IMR-90 (cell line): ENCODE results near the gene TTF1. TPM values are rescaled to one million over a fixed set of nuclear protein-coding genes. Genes with fewer than 3 reads are reported as not detected.

ENCODE experiments used
- ATAC-seq: fragments of 200-7000 bp; cut with Tn5 transposase; 2 replicates; pipeline ENCODE4 v1.9.1; 2020; ENCODE audit warnings: low read depth, mild to moderate bottlenecking, moderate library complexity
- BruUV-seq: library from RNA; stranded (reverse); fragments of 400-500 nt; replicated peaks from 2 replicates; lab custom pipeline; 2021; lab: Mats Ljungman, UMichigan
- CTCF ChIA-PET: fragments of 300-600 bp; formaldehyde crosslinking; extraction: SDS; loops from one replicate; lab custom pipeline; 2021; ENCODE audit warnings: antibody characterized with exemption; lab: Yijun Ruan, JAX
- POLR2A ChIA-PET: fragments of 300-600 bp; sonication (Branson Sonifier 250); formaldehyde crosslinking; loops from one replicate; lab custom pipeline; 2022; ENCODE audit warnings: antibody characterized with exemption; ENCODE audit not compliant: unreplicated experiment; lab: Charles Lee
- DNase-seq: peaks from one replicate; pipeline ENCODE4 v3.0.0; 2013
- H2AFZ ChIP-seq: replicated peaks from 2 replicates; pipeline ENCODE3; 2013; ENCODE audit warnings: low read length, mild to moderate bottlenecking; ENCODE audit not compliant: poor library complexity
- H2AK5ac ChIP-seq: 2 replicates; pipeline ENCODE4 v1.6.1; 2013; ENCODE audit warnings: low read depth, low read length, inconsistent platforms
- H2AK9ac ChIP-seq: replicated peaks from 2 replicates; pipeline ENCODE3; 2013; ENCODE audit warnings: mild to moderate bottlenecking, low read depth, low read length, moderate library complexity; ENCODE audit not compliant: poor library complexity
- H2BK120ac ChIP-seq: 2 replicates; pipeline ENCODE4 v1.6.1; 2013; ENCODE audit warnings: low read depth, low read length, inconsistent platforms
- H2BK15ac ChIP-seq: 3 replicates; pipeline ENCODE4 v1.6.1; 2013; ENCODE audit warnings: low read depth, low read length, inconsistent platforms
- H2BK20ac ChIP-seq: 2 replicates; pipeline ENCODE4 v1.6.1; 2013; ENCODE audit warnings: low read depth, mild to moderate bottlenecking, inconsistent platforms, low read length, moderate library complexity
- H2BK5ac ChIP-seq: 2 replicates; pipeline ENCODE4 v1.6.1; 2013; ENCODE audit warnings: mild to moderate bottlenecking, low read depth, low read length, inconsistent platforms; ENCODE audit not compliant: poor library complexity, severe bottlenecking
- H3K14ac ChIP-seq: replicated peaks from 2 replicates; pipeline ENCODE4 v1.6.1; 2013; ENCODE audit warnings: low read depth, low read length, inconsistent platforms
- H3K18ac ChIP-seq: 2 replicates; pipeline ENCODE4 v1.6.1; 2013; ENCODE audit warnings: low read depth, low read length, control low read depth
- H3K23ac ChIP-seq: 2 replicates; pipeline ENCODE4 v1.6.1; 2013; ENCODE audit warnings: low read depth, low read length, inconsistent platforms
- H3K27ac ChIP-seq: 2 replicates; pipeline ENCODE4 v1.5.1; 2013; ENCODE audit warnings: mild to moderate bottlenecking, control low read depth, low read length; ENCODE audit not compliant: insufficient read depth
- H3K27me3 ChIP-seq: 2 replicates; pipeline ENCODE4 v1.6.1; 2013; ENCODE audit warnings: low read length; ENCODE audit not compliant: control insufficient read depth, insufficient read depth
- H3K36me3 ChIP-seq: 2 replicates; pipeline ENCODE4 v1.6.1; 2013; ENCODE audit warnings: low read length, mixed read lengths; ENCODE audit not compliant: control insufficient read depth, insufficient read depth
- H3K4ac ChIP-seq: 2 replicates; pipeline ENCODE4 v1.6.1; 2013; ENCODE audit warnings: low read depth, low read length, inconsistent platforms
- H3K4me1 ChIP-seq: 2 replicates; pipeline ENCODE4 v1.6.1; 2013; ENCODE audit warnings: low read length, mixed read lengths; ENCODE audit not compliant: control insufficient read depth, insufficient read depth
- H3K4me2 ChIP-seq: 2 replicates; pipeline ENCODE4 v1.6.1; 2013; ENCODE audit warnings: low read depth, mild to moderate bottlenecking, control low read depth, low read length, moderate library complexity
- H3K4me3 ChIP-seq: 2 replicates; pipeline ENCODE4 v1.5.1; 2013; ENCODE audit warnings: low read depth, mild to moderate bottlenecking, control low read depth, low read length, moderate library complexity; ENCODE audit not compliant: insufficient read depth
- H3K56ac ChIP-seq: 2 replicates; pipeline ENCODE4 v1.6.1; 2013; ENCODE audit warnings: low read length, inconsistent platforms; ENCODE audit not compliant: insufficient read depth; ENCODE audit errors: extremely low read depth
- H3K79me1 ChIP-seq, 2 experiments: 2 replicates each; pipeline ENCODE4 v1.6.1; 2013; ENCODE audit warnings: low read length in 2 of 2, inconsistent platforms in 1 of 2, low read depth in 1 of 2
- H3K9ac ChIP-seq: 2 replicates; pipeline ENCODE4 v1.6.1; 2013; ENCODE audit warnings: low read depth, low read length, control low read depth
- H3K9me1 ChIP-seq: 2 replicates; pipeline ENCODE4 v1.6.1; 2013; ENCODE audit warnings: low read length, inconsistent platforms; ENCODE audit not compliant: insufficient read depth
- H3K9me3 ChIP-seq: 2 replicates; pipeline ENCODE4 v1.6.1; 2013; ENCODE audit warnings: low read length; ENCODE audit not compliant: control insufficient read depth, insufficient read depth
- H4K20me1 ChIP-seq: 2 replicates; pipeline ENCODE4 v1.6.1; 2013; ENCODE audit warnings: low read length, inconsistent platforms; ENCODE audit not compliant: insufficient read depth
- H4K5ac ChIP-seq: 2 replicates; pipeline ENCODE4 v1.6.1; 2013; ENCODE audit warnings: mild to moderate bottlenecking, low read depth, low read length, control low read depth
- H4K8ac ChIP-seq, 2 experiments: 2 replicates each; pipeline ENCODE4 v1.6.1; 2013; ENCODE audit warnings: low read depth in 2 of 2, low read length in 2 of 2, control low read depth in 1 of 2, inconsistent platforms in 1 of 2
- H4K91ac ChIP-seq: 2 replicates; pipeline ENCODE4 v1.6.1; 2013; ENCODE audit warnings: low read depth, low read length, inconsistent platforms; ENCODE audit not compliant: insufficient read depth
- BHLHE40 ChIP-seq: fragments of 150-350 bp; IDR thresholded peaks from 2 replicates; pipeline ENCODE4 v1.6.1; 2016; ENCODE audit warnings: mild to moderate bottlenecking, low read depth, low read length
- CEBPB ChIP-seq: IDR thresholded peaks from 2 replicates; pipeline ENCODE4 v1.6.1; 2012; ENCODE audit warnings: low read depth, low read length, improper control_type of control experiment
- CHD1 ChIP-seq: IDR thresholded peaks from 2 replicates; pipeline ENCODE4 v1.6.1; 2012; ENCODE audit warnings: low read depth, low read length, improper control_type of control experiment
- CTCF ChIP-seq: conservative IDR thresholded peaks from 2 replicates; pipeline ENCODE4 v1.5.1; 2012; ENCODE audit warnings: mild to moderate bottlenecking, low read depth, low read length, improper control_type of control experiment
- ELK1 ChIP-seq: fragments of 150-350 bp; IDR thresholded peaks from 2 replicates; pipeline ENCODE4 v1.6.1; 2016; ENCODE audit warnings: low read depth, mild to moderate bottlenecking, low read length, moderate library complexity, borderline replicate concordance
- FOS ChIP-seq: fragments of 150-350 bp; IDR thresholded peaks from 2 replicates; pipeline ENCODE4 v1.6.1; 2016; ENCODE audit warnings: low read depth, low read length
- MAFK ChIP-seq: IDR thresholded peaks from 2 replicates; pipeline ENCODE4 v1.6.1; 2012; ENCODE audit warnings: low read depth, low read length, improper control_type of control experiment
- MAZ ChIP-seq: IDR thresholded peaks from 2 replicates; pipeline ENCODE4 v1.6.1; 2012; ENCODE audit warnings: low read depth, mild to moderate bottlenecking, low read length, improper control_type of control experiment, moderate library complexity, borderline replicate concordance
- MXI1 ChIP-seq: IDR thresholded peaks from 2 replicates; pipeline ENCODE4 v1.6.1; 2012; ENCODE audit warnings: low read depth, mild to moderate bottlenecking, low read length, moderate library complexity, borderline replicate concordance
- NFE2L2 ChIP-seq: fragments of 150-350 bp; IDR thresholded peaks from 2 replicates; pipeline ENCODE4 v1.6.1; 2016; ENCODE audit warnings: low read depth, mild to moderate bottlenecking, low read length
- POLR2A ChIP-seq: IDR thresholded peaks from 2 replicates; pipeline ENCODE4 v1.6.1; 2012; ENCODE audit warnings: mild to moderate bottlenecking, low read depth, low read length
- RAD21 ChIP-seq: IDR thresholded peaks from 2 replicates; pipeline ENCODE4 v1.6.1; 2012; ENCODE audit warnings: low read length, improper control_type of control experiment
- RCOR1 ChIP-seq: IDR thresholded peaks from 2 replicates; pipeline ENCODE4 v1.6.1; 2012; ENCODE audit warnings: mild to moderate bottlenecking, low read length, improper control_type of control experiment; ENCODE audit not compliant: insufficient replicate concordance
- RFX5 ChIP-seq: IDR thresholded peaks from 2 replicates; pipeline ENCODE4 v1.8.0; 2012; ENCODE audit warnings: low read depth, mild to moderate bottlenecking, low read length, moderate library complexity
- SMC3 ChIP-seq: fragments of 150-350 bp; IDR thresholded peaks from 2 replicates; pipeline ENCODE4 v1.6.1; 2016; ENCODE audit warnings: low read depth, mild to moderate bottlenecking, antibody characterized with exemption, low read length, moderate library complexity
- WGBS, 2 experiments: methylation state at CpG; one replicate each; pipeline versions ENCODE4 v1.1.5 to v1.1.7; 2013; ENCODE audit warnings: missing lambda C conversion rate in 2 of 2; ENCODE audit not compliant: insufficient read length in 1 of 2; ENCODE audit errors: extremely low coverage in 2 of 2; 5-methylcytosine and 5-hydroxymethylcytosine counted together
- dilution Hi-C: fragments of 300-500 bp; cut with HindIII; formaldehyde crosslinking; loops from one replicate; pipeline ENCODE4 v1.14.3; 2018; ENCODE audit warnings: low sequenced_read_pairs; ENCODE audit not compliant: unreplicated experiment
- in situ Hi-C: fragments of 300-500 bp; cut with MboI; formaldehyde crosslinking; loops from 3 replicates; pipeline ENCODE4 v1.14.3; 2019; ENCODE audit warnings: low sequenced_read_pairs, inconsistent platforms, mixed read lengths
- intact Hi-C: fragments of 100-400 bp; cut with micrococcal nuclease; formaldehyde crosslinking; loops from 2 replicates; pipeline ENCODE4 v1.10.0; 2022
- polyA plus RNA-seq, 3 experiments: library from polyadenylated mRNA; depleted of rRNA; stranded (reverse); fragments of >200 nt; gene quantifications; 2 replicates each; pipeline ENCODE4 v1.2.3, GENCODE V29; 2012; ENCODE audit warnings: low replicate concordance in 1 of 3
- total RNA-seq: library from RNA; depleted of rRNA; stranded (reverse); fragments of >200 nt; gene quantifications from 2 replicates; pipeline ENCODE4 v1.2.3, GENCODE V29; 2012

Gene TTF1
- total and polyA plus RNA-seq, 2 of the 4 experiments (the other 2 are of a cell fraction), result 6.5 to 12.0 TPM

DNA sequence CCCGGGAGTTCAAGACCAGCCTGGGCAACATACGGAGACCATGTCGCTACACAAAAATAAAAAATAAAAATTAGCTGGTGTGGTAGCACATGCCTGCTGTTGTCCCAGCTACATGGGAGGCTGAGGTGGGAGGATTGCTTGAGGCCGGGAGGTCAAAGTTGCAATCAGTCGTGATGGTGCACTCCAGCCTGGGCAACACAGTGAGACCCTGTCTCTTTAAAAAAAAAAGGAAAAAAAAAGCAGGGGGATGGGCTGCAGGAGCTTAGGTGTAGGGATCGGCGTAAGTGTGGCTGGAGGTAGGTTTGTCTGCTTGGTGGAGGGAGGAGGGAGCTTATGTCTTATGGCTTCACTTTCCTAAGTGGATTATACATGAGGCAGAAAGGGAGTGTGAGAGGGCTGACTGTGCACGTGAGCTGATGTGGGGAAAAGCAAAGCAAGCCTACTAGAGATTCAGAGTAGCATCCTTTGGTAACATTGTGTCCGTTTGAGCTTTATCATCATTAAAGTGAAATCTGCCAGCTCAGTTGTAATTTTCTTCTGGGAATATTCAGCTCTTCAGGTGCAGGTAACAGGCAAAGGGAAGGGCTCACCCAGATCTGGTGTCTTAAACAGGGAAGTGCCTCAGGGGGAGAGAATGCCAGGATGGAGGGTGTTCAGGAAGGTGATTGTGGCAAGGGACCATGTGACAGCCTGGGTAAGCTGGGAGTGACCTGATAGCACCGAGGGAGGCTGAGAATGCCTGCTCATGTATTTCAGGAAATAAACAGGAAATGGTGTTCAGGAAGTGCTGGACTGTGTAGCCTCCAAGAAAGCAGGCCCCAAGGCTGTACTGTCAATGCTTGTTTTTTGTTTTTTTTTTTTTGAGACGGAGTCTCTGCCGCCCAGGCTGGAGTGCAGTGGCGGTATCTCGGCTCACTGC lies 34.2 kb downstream of the TTF1 start:
- BruUV-seq, result no TSS peak
- peaks cover 3% of the 10 kb centered on the region for H3K4me1 ChIP-seq
- H4K5ac ChIP-seq, result peak overlapping the region; percentile 70; the same call in 1 of the 2 replicates
- H2BK20ac ChIP-seq, result no peak overlapping the region
- H2AFZ ChIP-seq, result peak overlapping the region; percentile 91
- peaks cover 14% of the 10 kb centered on the region for H3K36me3 ChIP-seq
- H4K91ac ChIP-seq, result 0 out of 2 replicates have a peak overlapping the region, but pooled peaks have one; percentile 16
- CTCF ChIA-PET, result interaction anchor here (0.5 to 0.8 kb wide), 5 partner anchors 12 to 543 kb away, joined by 3 to 7 read pairs (median 3); partner anchors contain the start of gene SETX
- no peak overlapping the region for H2AK5ac ChIP-seq
- WGBS, 2 experiments, result 40% methylated on average over 2 of the region's 14 CpGs; no CpG with 5 or more reads in 1 of the 2 experiments
- peak overlapping the region; percentile 8 to 65; a peak in 3 of 4 replicates for H4K8ac ChIP-seq
- no peak overlapping the region for H2BK5ac ChIP-seq
- intact Hi-C loops (no loop called here), dilution Hi-C loops (no loop called here), in situ Hi-C loops (no loop called here)
- peak overlapping the region; percentile 0; the same call in 1 of the 2 replicates for H3K23ac ChIP-seq
- peak overlapping the region; percentile 78 for H3K14ac ChIP-seq
- H3K4ac ChIP-seq, result peak overlapping the region; percentile 41
- ATAC-seq (peak; percentile 57), DNase-seq (peak; percentile 36)
- POLR2A ChIA-PET, result no interaction called here
- no peak overlapping the region for H3K27ac ChIP-seq
- no peak overlapping the region for H2BK120ac ChIP-seq
- H3K9me1 ChIP-seq, result peaks cover 6% of the 10 kb centered on the region; the same call in 1 of the 2 replicates
- H3K27me3 ChIP-seq, result 0 out of 2 replicates have a peak, but pooled peaks cover 3% of the 10 kb centered on the region
- no peak overlapping the region for H3K56ac ChIP-seq
- H3K18ac ChIP-seq, result no peak overlapping the region; the same call in 1 of the 2 replicates
- H3K9me3 ChIP-seq, result no peaks in the 10 kb centered on the region
- no peaks in the 10 kb centered on the region for H4K20me1 ChIP-seq
- no peak overlapping the region for H3K9ac ChIP-seq
- peak overlapping the region; percentile 73 for H2AK9ac ChIP-seq
- no peak overlapping the region for H3K4me2 ChIP-seq
- H3K79me1 ChIP-seq, result no peaks in the 10 kb centered on the region
- no peak overlapping the region for H3K4me3 ChIP-seq
- no peak overlapping the region for H2BK15ac ChIP-seq
- TF ChIP-seq FOS (no peak), BHLHE40 (no peak), SMC3 (no peak), CHD1 (no peak), MAZ (no peak), POLR2A (no peak), RCOR1 (no peak), MAFK (no peak), MXI1 (no peak), CTCF (no peak), CEBPB (no peak), NFE2L2 (no peak), RFX5 (no peak), RAD21 (no peak), ELK1 (no peak)
